AG08396 (cell line): ENCODE measurements around the gene IPO8.
"Not testable (repeated sequence)": the region's sequence is repeated elsewhere in the genome, so short reads cannot be mapped to it uniquely, and the experiment has no call there.

Experiments
- DNase-seq: peaks from one replicate; pipeline ENCODE4 v3.0.0; 2012; ENCODE audit warnings: low spot score, mixed read lengths

The IPO8 gene

DNA sequence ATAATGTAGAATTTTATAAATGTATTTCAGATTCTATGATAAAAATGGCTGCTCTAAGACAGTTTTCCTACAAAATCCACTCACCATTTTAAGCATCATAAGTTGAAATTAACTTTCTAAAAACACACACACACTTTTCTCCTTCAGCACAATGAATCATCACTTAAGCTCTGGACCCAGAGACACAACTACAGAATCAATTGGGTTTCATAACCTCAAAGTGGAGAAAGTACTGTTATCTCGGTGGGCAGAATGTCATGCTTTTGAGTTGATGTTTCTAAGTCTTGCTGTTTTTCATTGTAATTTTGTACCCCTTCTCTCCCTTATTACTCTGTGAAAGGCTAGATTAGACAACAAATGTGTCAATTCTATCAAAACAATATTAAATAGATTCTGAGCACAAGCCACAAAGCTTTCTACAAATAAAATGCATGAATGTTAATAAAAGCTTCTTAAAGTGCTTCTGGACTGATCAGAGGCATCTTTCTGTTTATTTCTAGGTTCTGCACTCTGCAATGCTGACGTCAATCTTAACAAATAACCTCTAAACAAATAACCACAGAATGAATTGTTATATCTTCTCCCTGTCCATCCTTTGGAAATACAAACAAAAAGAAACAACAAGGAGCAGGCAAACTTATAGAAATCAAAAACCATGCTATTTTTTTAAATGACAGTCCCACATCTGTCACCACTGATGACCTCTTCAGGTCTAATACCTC, 8.2 kb downstream of the IPO8 start:
- DNase-seq, result no peak

- DNase-seq, result no peak
Measured at GRCh38 chr12:30679241-30679640, 16.4 kb downstream of the IPO8 start.

DNA sequence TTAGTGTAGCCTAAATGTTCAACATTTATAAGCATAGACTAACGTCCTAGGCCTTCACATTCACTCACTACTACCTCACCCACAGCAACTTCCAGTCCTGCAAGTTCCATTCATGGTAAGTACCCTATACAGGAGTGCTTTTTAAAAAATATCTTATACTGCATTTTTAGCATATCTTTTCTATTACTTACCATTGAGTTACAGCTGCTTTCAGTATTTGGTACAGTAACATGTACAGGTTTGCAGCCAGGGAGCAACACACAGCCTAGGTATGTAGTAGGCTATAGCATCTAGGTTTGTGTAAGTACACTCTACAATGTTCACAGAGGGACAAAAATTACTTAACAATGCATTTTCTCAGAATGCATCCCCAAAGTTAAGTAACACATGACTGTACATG, 17.4 kb downstream of the IPO8 start:
- no peak for DNase-seq

DNA sequence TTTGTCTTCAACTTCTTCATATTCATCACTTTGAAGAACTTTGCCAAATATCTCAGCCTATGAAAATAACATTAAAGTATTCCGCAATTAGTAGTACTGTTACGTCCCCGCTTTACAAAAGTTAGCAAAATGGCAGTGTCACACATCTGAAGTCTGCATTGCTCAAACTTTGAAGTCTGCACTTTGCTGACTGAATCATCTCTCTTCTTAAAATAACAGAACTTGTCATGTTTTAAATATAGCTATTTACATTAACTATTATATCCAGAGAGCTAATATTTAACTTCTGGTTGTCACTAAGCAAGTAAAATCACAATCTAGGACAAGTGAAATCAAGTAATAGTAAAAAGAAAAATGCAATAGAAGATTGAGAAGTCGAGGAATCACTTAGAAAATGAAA, 34.5 kb downstream of the IPO8 start:
- no peak for DNase-seq

- no peak for DNase-seq
Measured at GRCh38 chr12:30652034-30652696, 43.5 kb downstream of the IPO8 start.

GRCh38 chr12:30646821-30647220, 48.8 kb downstream of the IPO8 start:
- DNase-seq, result no peak

DNA sequence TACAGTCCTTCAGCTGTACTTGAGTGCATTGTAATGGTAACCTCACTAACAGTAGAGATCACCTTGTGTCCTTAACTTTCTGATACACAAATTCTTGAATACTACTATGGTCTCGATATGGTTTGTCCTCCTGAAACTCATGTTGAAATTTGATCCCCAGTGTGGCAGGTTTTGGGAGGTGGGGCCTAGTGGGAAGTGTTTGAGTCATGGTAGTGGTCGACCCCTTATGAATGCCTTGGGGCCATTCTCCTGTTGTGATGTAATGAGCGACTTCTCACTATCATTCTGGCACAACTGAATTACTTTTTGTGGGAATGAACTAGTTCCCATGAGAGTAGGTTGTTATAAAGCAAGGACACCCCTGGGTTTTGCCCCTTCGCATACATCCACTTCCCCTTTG, 52.3 kb downstream of the IPO8 start:
- DNase-seq, result no peak

GRCh38 chr12:30640392-30640791, 55.3 kb downstream of the IPO8 start:
- DNase-seq, result no peak

GRCh38 chr12:30635385-30635784, 60.3 kb downstream of the IPO8 start:
- DNase-seq, result no peak

- no peak for DNase-seq
Measured at GRCh38 chr12:30631740-30632139, 63.9 kb downstream of the IPO8 start.

DNA sequence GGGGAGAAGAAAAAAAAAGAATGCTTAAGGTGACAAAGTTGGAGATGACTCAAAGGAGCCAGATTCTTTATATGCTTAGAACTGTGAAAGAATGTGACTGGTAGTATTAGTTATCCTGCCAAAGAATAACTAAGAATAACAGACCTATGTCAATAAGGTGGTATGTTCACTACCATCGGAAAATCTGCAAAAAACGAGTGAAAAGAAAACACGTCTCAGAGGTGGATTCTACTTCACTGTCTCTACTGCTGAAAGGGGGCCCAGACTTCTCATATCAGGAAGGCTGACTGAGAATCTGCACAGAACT, 64.7 kb downstream of the IPO8 start:
- DNase-seq, result no peak

- no peak for DNase-seq
Measured at GRCh38 chr12:30630076-30630978, 65.3 kb downstream of the IPO8 start.

DNA sequence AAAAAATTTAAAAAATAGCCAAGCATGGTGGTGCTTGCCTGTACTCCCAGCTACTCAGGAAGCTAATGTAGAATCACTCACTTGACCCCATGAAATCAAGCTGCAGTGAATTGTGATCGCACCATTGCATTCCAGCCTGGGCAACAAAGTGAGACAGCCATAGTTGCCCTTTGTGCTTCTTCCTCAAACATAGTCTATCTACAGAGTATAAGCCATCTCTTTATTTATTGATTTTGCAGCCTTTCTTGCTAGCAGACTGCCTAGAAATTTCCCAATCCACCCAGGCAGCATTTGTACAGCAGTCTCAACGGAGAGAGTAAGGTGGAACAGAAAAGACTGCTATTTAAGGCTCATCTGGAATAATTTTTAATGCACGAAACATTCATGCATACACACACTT, 68.8 kb downstream of the IPO8 start:
- DNase-seq, result no peak

DNA sequence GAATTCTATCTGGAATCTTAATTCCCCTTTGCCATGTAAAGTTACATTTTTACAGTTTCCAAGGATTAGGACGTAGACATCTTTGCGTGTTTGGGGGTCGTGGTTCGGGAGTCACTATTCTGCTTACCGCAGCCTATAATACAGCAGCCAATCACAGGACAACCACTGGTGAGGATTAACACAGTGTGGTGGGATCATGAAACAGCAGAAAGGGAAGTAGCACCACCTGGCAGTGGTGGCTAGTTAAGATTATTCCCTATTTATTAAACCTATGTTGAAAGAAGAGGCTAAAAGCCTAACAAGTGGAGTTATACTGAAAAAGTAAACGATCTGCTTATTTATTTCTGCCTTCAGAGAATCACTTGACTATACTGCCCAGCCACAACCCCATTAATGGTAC, 71.7 kb downstream of the IPO8 start:
- DNase-seq, result no peak

DNA sequence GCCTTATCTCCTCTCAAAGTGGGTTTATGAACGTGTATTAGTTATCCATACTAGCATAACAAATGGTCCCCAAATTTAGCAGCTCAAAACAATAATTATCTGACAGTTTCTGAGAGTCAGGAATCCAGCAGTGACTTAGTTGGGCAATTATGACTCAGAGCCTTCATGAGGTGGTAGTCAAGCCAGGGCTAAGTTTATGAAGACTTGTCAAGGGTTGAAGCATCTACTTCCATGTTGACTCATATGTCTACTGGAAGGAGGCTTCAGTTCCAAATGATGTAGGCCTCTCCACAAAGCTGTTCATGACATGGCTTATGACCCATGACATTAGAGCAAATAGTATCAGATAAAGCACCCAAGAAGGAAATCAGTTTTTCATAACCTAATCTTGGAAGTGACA, 73.2 kb downstream of the IPO8 start:
- DNase-seq, result peak; percentile 36

DNA sequence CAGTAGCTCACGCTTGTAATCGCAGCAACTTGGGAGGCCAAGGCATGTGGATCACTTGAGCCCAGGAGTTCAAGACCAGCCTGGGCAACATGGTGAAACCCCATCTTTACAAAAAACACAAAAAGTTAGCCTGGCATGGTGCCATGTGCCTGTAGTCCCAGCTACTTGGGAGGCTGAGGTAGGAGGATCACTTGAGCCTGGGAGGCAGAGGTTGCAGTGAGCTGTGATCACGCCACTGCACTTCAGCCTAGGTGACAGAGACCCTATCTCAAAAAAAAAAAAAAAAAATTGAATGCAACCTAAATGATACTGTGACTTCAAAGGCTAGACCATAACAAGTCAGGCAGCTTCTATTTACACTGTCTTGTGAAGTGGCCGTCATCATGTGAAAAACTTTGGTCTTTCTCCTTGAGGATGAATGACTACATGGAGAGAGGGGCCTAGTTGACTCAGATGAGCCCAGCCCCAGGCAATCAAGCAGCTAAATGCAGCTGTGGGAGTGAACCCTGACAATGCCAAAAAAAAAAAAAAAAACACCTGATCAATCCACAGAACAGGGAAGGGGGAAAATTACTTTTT, 73.9 kb downstream of the IPO8 start:
- not testable (repeated sequence) for DNase-seq

GRCh38 chr12:30617346-30618016, 78.2 kb downstream of the IPO8 start:
- DNase-seq, result no peak

GRCh38 chr12:30614031-30614430, 81.6 kb downstream of the IPO8 start:
- no peak for DNase-seq

- DNase-seq, result no peak
Measured at GRCh38 chr12:30613119-30613830, 82.4 kb downstream of the IPO8 start.

DNA sequence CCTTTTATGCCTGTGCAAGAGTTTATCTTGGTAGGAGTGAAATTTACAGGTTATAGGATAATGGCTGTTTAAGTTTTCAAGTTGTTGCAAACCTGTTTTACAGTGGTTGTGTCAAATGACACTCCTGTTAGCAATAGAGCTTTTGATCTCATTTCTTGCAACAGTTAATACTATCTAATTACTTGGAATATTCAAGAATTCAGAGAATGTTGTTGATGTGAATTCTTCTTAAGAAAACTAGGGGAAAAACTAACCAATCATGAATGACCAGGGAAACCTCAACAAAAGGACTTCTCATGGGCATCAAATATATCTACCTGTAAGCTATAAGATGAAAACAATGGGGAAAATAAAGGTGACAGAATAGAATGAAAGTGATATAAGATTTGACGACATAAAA, 85.0 kb downstream of the IPO8 start:
- no peak for DNase-seq

DNA sequence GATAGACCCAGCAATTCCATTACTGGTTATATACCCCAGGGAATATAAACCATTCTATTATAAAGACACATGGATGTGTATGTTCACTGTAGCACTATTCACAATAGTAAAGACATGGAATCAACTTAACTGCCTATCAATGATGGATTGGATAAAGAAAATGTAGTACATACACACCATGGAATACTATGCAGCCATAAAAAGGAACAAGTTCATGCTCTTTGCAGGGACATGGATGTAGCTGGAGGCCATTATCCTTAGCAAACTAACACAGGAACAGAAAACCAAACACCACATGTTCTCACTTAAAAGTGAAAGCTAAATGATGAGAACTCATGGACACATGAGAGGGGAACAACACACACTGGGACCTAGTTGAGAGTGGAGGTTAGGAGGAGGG, 85.8 kb downstream of the IPO8 start:
- not testable (repeated sequence) for DNase-seq
